IMR-90 (cell line): Measurements from ENCODE around the gene FOSL1.

Experiments used
- BHLHE40 ChIP-seq: fragments of 150-350 bp; IDR thresholded peaks from 2 replicates; pipeline ENCODE4 v1.6.1; 2016; ENCODE audit warnings: mild to moderate bottlenecking, low read depth, low read length
- CEBPB ChIP-seq: IDR thresholded peaks from 2 replicates; pipeline ENCODE4 v1.6.1; 2012; ENCODE audit warnings: low read depth, low read length, improper control_type of control experiment
- CHD1 ChIP-seq: IDR thresholded peaks from 2 replicates; pipeline ENCODE4 v1.6.1; 2012; ENCODE audit warnings: low read depth, low read length, improper control_type of control experiment
- MAFK ChIP-seq: IDR thresholded peaks from 2 replicates; pipeline ENCODE4 v1.6.1; 2012; ENCODE audit warnings: low read depth, low read length, improper control_type of control experiment
- MAZ ChIP-seq: IDR thresholded peaks from 2 replicates; pipeline ENCODE4 v1.6.1; 2012; ENCODE audit warnings: low read depth, mild to moderate bottlenecking, low read length, improper control_type of control experiment, moderate library complexity, borderline replicate concordance
- MXI1 ChIP-seq: IDR thresholded peaks from 2 replicates; pipeline ENCODE4 v1.6.1; 2012; ENCODE audit warnings: low read depth, mild to moderate bottlenecking, low read length, moderate library complexity, borderline replicate concordance
- NFE2L2 ChIP-seq: fragments of 150-350 bp; IDR thresholded peaks from 2 replicates; pipeline ENCODE4 v1.6.1; 2016; ENCODE audit warnings: low read depth, mild to moderate bottlenecking, low read length
- POLR2A ChIP-seq: IDR thresholded peaks from 2 replicates; pipeline ENCODE4 v1.6.1; 2012; ENCODE audit warnings: mild to moderate bottlenecking, low read depth, low read length
- RAD21 ChIP-seq: IDR thresholded peaks from 2 replicates; pipeline ENCODE4 v1.6.1; 2012; ENCODE audit warnings: low read length, improper control_type of control experiment
- RFX5 ChIP-seq: IDR thresholded peaks from 2 replicates; pipeline ENCODE4 v1.8.0; 2012; ENCODE audit warnings: low read depth, mild to moderate bottlenecking, low read length, moderate library complexity
- SMC3 ChIP-seq: fragments of 150-350 bp; IDR thresholded peaks from 2 replicates; pipeline ENCODE4 v1.6.1; 2016; ENCODE audit warnings: low read depth, mild to moderate bottlenecking, antibody characterized with exemption, low read length, moderate library complexity
- TF ChIP-seq, protein P1 (sequence below): conservative IDR thresholded peaks from 2 replicates; pipeline ENCODE4 v1.5.1; 2012; ENCODE audit warnings: mild to moderate bottlenecking, low read depth, low read length, improper control_type of control experiment

DNA sequence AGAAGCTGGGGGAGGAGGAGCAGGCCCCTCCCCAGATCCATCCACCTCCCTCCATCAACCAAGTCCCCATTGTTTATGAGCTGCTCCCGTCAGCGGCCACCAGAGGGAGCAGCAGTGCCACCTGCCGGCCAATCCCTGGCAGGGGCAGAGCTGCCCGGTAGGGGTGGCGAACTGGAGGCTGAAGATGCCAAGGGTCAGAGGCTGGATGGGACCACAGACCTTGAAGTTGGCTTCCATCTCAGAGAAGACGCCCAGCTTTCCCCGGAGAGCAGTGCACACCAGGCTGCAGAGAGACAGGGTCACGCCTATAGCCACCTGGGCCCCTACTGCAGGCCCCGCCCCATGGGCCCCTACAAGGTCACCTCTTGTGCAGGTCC lies 15.5 kb downstream of the FOSL1 start:
- TF ChIP-seq, protein P1, sequence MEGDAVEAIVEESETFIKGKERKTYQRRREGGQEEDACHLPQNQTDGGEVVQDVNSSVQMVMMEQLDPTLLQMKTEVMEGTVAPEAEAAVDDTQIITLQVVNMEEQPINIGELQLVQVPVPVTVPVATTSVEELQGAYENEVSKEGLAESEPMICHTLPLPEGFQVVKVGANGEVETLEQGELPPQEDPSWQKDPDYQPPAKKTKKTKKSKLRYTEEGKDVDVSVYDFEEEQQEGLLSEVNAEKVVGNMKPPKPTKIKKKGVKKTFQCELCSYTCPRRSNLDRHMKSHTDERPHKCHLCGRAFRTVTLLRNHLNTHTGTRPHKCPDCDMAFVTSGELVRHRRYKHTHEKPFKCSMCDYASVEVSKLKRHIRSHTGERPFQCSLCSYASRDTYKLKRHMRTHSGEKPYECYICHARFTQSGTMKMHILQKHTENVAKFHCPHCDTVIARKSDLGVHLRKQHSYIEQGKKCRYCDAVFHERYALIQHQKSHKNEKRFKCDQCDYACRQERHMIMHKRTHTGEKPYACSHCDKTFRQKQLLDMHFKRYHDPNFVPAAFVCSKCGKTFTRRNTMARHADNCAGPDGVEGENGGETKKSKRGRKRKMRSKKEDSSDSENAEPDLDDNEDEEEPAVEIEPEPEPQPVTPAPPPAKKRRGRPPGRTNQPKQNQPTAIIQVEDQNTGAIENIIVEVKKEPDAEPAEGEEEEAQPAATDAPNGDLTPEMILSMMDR: peak; percentile 100
- TF ChIP-seq SMC3 (peak; percentile 95), CEBPB (no peak), POLR2A (no peak; the same call in 1 of the 2 replicates), CHD1 (no peak), MAZ (peak; percentile 78; the same call in 1 of the 2 replicates), RFX5 (no peak), NFE2L2 (no peak), RAD21 (peak; percentile 86), MAFK (no peak), BHLHE40 (no peak), MXI1 (no peak)
